ENCODE data around the gene TH.

DNA sequence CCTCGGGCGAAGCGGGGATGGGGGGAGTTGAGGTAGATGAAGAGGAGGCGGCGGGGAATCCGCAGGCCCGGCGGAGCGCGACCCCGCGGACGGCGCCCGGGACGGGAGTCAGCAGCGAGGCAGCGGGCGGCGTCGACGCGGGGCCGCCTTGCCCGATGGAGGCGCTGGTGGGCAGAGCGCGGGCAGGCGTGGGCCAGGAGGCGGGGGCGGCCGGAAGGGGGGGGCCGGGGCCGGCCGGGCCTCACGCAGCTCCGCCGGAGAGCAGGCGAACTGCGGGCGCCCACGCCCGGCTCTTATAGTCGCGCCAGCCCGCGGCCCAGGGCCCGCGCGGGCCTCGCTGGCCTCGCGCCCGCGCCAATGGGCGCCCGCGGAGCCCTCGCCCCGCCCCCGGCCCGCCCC, 32.5 kb downstream of the TH start, which contains the start of gene IGF2:
- TF ChIP-seq, protein P1, sequence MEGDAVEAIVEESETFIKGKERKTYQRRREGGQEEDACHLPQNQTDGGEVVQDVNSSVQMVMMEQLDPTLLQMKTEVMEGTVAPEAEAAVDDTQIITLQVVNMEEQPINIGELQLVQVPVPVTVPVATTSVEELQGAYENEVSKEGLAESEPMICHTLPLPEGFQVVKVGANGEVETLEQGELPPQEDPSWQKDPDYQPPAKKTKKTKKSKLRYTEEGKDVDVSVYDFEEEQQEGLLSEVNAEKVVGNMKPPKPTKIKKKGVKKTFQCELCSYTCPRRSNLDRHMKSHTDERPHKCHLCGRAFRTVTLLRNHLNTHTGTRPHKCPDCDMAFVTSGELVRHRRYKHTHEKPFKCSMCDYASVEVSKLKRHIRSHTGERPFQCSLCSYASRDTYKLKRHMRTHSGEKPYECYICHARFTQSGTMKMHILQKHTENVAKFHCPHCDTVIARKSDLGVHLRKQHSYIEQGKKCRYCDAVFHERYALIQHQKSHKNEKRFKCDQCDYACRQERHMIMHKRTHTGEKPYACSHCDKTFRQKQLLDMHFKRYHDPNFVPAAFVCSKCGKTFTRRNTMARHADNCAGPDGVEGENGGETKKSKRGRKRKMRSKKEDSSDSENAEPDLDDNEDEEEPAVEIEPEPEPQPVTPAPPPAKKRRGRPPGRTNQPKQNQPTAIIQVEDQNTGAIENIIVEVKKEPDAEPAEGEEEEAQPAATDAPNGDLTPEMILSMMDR (IDR thresholded peaks at IDR 0.05), result peak; percentile 21; the same call in 1 of the 2 replicates
- no peak for TF ChIP-seq ZFX (IDR thresholded peaks at IDR 0.05; ENCODE audit: borderline replicate concordance)
